BLaER1 treated with 17β-estradiol and CSF1 and Interleukin-3, amounts not matched to agents 10 nM and 100 nM (cell line): ENCODE results near the gene NCMAP.

Experiments used
- H3K27ac ChIP-seq, 11 experiments: shearing (Covaris generic); formaldehyde crosslinking; 2 replicates each; pipeline ENCODE4 v1.8.1; 2022
- H3K27me3 ChIP-seq, 11 experiments: shearing (Covaris generic); formaldehyde crosslinking; 2 replicates each; pipeline ENCODE4 v1.8.1; 2022
- H3K36me3 ChIP-seq, 11 experiments: shearing (Covaris generic); formaldehyde crosslinking; 2 replicates each; pipeline ENCODE4 v1.8.1; 2022
- H3K4me1 ChIP-seq, 10 experiments: shearing (Covaris generic); formaldehyde crosslinking; 2 replicates each; pipeline ENCODE4 v1.8.1; 2022
- H3K4me2 ChIP-seq, 11 experiments: shearing (Covaris generic); formaldehyde crosslinking; 2 replicates each; pipeline ENCODE4 v1.8.1; 2022
- H3K4me3 ChIP-seq, 10 experiments: shearing (Covaris generic); formaldehyde crosslinking; 2 replicates each; pipeline ENCODE4 v1.8.1; 2022
- H3K9ac ChIP-seq, 11 experiments: shearing (Covaris generic); formaldehyde crosslinking; 2 replicates each; pipeline ENCODE4 v1.8.1; 2022
- H3K9me3 ChIP-seq, 11 experiments: shearing (Covaris generic); formaldehyde crosslinking; replicated peaks in 1 of 11; 2 replicates each; pipeline ENCODE4 v1.8.1; 2022
- H4K20me1 ChIP-seq, 11 experiments: shearing (Covaris generic); formaldehyde crosslinking; 2 replicates each; pipeline ENCODE4 v1.8.1; 2022
- Cebpa-rat ChIP-seq, 11 experiments: shearing (Covaris generic); IDR thresholded peaks; 2 replicates each; pipeline ENCODE4 v1.8.1; 2022

The NCMAP gene

DNA sequence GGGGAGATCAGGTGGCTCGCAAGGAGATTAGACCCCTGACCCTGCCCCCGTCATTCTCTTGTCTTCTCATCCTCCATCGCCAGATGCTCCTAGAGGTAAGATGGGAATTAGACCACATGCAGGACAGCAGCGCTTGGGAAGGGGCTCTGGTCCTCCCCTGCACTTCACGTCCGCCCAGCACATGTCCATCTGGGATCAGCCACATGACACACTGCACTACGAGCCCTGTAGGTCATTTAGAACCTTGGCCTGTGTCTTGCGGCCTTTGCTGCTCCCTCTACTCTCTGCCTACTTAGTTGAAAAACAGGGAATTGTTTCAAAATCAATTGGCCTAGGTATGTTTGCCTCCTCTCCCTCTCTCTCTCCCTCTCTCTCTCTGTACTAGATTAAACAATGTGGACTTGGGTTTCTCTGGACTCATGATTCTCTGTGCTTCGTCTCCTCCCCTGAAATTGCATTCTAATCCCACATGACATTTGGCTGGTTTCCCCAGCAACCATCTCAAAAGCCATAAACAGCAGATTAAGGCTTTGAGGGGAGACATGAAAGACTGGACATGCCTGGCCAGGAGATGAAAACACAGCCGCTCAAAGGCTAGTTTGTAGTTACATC, 3.8 kb upstream of the NCMAP start:
- Histone ChIP-seq H3K36me3 (no peaks in the 10 kb centered on the region), H3K9me3 (no peaks in the 10 kb centered on the region), H3K4me3 (no peak overlapping the region), H3K4me2 (no peak overlapping the region), H3K27ac (no peak overlapping the region), H3K27me3 (peaks cover 45 to 63% (median 52%) of the 10 kb centered on the region in 11 experiments), H3K4me1 (peaks cover 14 to 30% (median 22%) of the 10 kb centered on the region in 10 experiments; a peak in 19 of 20 replicates), H4K20me1 (peaks cover 0 to 14% (median 0%) of the 10 kb centered on the region in 11 experiments; a peak in 4 of 22 replicates), H3K9ac (no peak overlapping the region)
- no peak for TF ChIP-seq Cebpa-rat (IDR thresholded peaks at IDR 0.05)

GRCh38 chr1:24553931-24554330, 2.0 kb upstream of the NCMAP start:
- Histone ChIP-seq H3K4me1 (peaks cover 12 to 37% (median 24%) of the 10 kb centered on the region in 10 experiments), H3K9me3 (no peaks in the 10 kb centered on the region), H3K36me3 (no peaks in the 10 kb centered on the region), H3K4me3 (no peak overlapping the region), H3K4me2 (no peak overlapping the region), H3K27me3 (peaks cover 60 to 82% (median 70%) of the 10 kb centered on the region in 11 experiments), H3K27ac (no peak overlapping the region), H3K9ac (no peak overlapping the region), H4K20me1 (peaks cover 0 to 14% (median 0%) of the 10 kb centered on the region in 11 experiments; a peak in 5 of 22 replicates)
- TF ChIP-seq Cebpa-rat (IDR thresholded peaks at IDR 0.05), result no peak

GRCh38 chr1:24554714-24555113, 1.2 kb upstream of the NCMAP start:
- Histone ChIP-seq H3K9ac (no peak overlapping the region), H3K27me3 (peaks cover 60 to 84% (median 70%) of the 10 kb centered on the region in 11 experiments), H3K4me2 (no peak overlapping the region), H3K36me3 (no peaks in the 10 kb centered on the region), H3K4me1 (peaks cover 11 to 40% (median 31%) of the 10 kb centered on the region in 10 experiments), H3K27ac (no peak overlapping the region), H3K4me3 (no peak overlapping the region), H3K9me3 (no peaks in the 10 kb centered on the region), H4K20me1 (peaks cover 0 to 14% (median 0%) of the 10 kb centered on the region in 11 experiments; a peak in 5 of 22 replicates)
- no peak for TF ChIP-seq Cebpa-rat (IDR thresholded peaks at IDR 0.05)

DNA sequence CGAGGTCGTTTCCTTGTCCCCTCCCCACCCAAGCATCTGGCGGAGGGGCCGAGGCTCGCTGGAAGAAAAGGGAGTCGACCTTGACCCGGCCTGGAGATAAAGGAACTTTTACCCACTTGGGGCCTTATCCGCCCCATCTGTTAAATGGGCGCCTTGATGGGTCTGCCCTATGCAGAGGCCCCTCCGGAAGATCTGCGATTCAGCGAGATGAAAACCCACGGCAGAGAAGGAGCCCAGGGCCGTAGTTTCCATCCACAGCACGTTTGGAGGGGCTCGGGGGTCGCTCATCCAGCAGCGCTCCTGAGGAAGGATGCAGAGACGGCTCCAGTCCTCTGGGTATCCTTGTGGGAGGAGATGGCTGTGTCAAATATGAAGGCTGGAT, 518 bp downstream of the NCMAP start:
- Histone ChIP-seq H3K27ac (no peak overlapping the region), H3K4me2 (peak overlapping the region; percentile 59 to 77 (median 67); a peak in 21 of 22 replicates), H3K4me3 (peak overlapping the region in 7 of 10 experiments; percentile 29 to 48 (median 35); a peak in 5 of 20 replicates), H3K9ac (no peak overlapping the region), H3K9me3 (no peaks in the 10 kb centered on the region), H3K27me3 (peaks cover 60 to 79% (median 70%) of the 10 kb centered on the region in 11 experiments), H4K20me1 (peaks cover 0 to 14% (median 0%) of the 10 kb centered on the region in 11 experiments; a peak in 5 of 22 replicates), H3K4me1 (peaks cover 11 to 45% (median 34%) of the 10 kb centered on the region in 10 experiments), H3K36me3 (no peaks in the 10 kb centered on the region)
- no peak for TF ChIP-seq Cebpa-rat (IDR thresholded peaks at IDR 0.05)

DNA sequence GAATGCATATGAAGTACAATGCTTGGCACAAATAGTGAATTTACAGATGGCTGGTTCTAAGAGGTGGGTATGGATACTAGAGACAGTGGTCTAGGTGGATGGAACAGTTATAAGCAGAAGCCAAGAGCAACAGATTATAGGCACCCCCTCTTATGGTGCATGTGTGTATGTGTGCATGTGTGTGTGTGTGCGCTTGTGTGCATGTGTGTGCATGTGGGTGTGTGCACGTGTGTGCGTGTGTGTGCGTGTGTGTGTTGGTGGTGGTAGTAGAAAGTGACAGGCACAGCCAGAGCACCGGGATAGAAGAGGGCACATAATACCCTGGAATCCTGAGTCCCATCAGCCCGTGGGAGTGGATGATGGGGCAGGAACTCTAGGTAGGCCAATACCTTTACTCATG, 1.3 kb downstream of the NCMAP start:
- Histone ChIP-seq H3K27ac (no peak overlapping the region), H3K4me3 (no peak overlapping the region), H4K20me1 (peaks cover 0 to 14% (median 0%) of the 10 kb centered on the region in 11 experiments; a peak in 5 of 22 replicates), H3K9ac (no peak overlapping the region), H3K4me2 (peak overlapping the region in 9 of 11 experiments; percentile 24 to 68 (median 56); a peak in 15 of 22 replicates), H3K27me3 (peaks cover 55 to 71% (median 63%) of the 10 kb centered on the region in 11 experiments), H3K36me3 (no peaks in the 10 kb centered on the region), H3K4me1 (peaks cover 11 to 45% (median 34%) of the 10 kb centered on the region in 10 experiments), H3K9me3 (no peaks in the 10 kb centered on the region)
- no peak for TF ChIP-seq Cebpa-rat (IDR thresholded peaks at IDR 0.05)

DNA sequence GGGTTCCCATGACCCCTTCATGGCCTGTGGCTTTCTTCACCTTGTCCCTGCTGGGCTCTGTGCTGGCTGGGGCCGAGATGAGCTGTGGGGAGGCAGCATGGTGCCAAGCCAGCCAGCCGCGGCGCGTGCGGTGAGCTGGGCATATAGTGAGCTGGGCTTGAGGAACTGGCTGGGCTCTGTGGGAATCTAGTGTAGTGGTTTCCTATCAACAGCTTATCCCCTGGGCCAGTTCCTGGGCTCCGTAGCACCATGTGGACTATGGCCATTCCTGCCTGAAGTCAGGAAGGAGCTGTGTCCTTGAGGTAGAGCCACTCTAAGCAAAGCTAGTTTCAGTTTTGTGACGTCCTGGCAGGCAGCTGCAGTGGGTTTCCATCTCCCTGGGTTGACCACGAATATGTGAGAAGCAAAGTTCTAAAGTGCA, 1.8 kb downstream of the NCMAP start:
- Histone ChIP-seq H3K9ac (no peak overlapping the region), H3K4me3 (no peak overlapping the region), H3K4me2 (peak overlapping the region in 9 of 11 experiments; percentile 24 to 68 (median 56); a peak in 15 of 22 replicates)

DNA sequence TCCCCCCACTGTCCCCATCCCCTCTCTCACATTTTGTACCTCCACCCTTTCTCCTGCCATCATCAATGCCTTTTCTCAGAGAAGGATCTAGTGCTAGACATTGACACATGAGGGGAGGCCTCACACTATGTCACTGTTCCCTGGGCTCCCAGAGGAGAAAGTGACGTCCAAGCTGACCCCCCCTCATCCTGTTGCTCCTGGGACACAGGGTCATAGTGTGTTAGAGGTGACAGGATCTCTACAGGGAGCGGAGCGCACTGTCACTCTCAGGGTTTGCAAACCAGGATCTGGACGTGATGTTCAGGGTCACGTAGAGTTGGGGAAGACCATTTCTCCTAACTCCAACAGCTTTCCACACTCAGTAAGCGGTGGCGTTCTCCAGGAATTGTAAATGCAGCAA, 2.6 kb downstream of the NCMAP start:
- Histone ChIP-seq H3K9me3 (no peaks in the 10 kb centered on the region), H3K9ac (no peak overlapping the region)

More for the DNA sequence above, 1.8 kb downstream of the NCMAP start:
- H4K20me1 ChIP-seq, result peaks cover 0 to 14% (median 0%) of the 10 kb centered on the region in 11 experiments; a peak in 5 of 22 replicates
- H3K4me1 ChIP-seq, result peaks cover 11 to 45% (median 34%) of the 10 kb centered on the region in 10 experiments
- no peak overlapping the region for H3K27ac ChIP-seq
- no peaks in the 10 kb centered on the region for H3K36me3 ChIP-seq
- no peaks in the 10 kb centered on the region for H3K9me3 ChIP-seq
- TF ChIP-seq Cebpa-rat (IDR thresholded peaks at IDR 0.05), result no peak
- peaks cover 52 to 66% (median 59%) of the 10 kb centered on the region in 11 experiments for H3K27me3 ChIP-seq

DNA sequence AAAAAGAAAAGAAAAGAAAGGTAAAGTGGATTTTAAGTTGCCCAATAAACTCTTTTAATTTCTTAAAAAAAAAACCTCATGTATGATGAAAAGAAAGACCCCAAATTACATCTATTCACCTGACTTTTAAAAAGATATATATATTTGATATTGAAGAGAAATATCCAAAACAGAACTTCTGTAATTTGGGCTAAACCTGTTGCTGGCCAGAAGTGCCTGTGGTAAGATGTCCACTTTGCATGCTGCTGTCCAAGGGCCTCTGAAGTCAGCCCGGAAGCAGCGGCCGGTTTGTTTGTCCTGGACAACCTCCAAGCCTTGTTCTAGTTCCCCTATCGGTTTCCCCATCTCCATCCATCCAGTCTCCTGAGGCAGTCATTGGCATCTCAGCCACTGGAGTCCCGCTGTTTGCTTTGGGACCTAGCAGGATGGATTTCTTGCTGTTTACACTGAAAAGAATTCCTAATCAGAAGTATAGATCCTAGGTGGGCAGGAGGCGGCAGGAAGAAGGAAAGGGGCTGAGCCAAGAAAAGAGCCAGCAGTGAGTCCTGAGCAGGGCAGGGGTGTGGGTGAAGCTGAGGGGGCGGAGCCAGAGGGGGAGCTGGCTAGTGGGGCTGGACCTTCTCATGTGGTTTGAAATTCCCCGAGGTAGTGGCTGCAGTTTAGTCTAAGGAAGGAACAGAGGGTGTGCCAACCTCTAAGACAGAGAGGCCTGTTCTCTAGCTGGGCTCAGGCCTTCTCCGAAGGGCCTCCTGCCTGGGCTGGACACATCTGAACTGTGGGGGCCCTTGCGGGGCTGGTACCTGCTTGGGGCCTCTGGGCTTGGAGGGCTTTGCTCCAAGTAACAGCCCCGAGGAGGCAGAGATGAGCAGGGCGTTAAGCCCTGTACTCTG, 3.3 kb downstream of the NCMAP start:
- Histone ChIP-seq H3K9me3 (no peaks in the 10 kb centered on the region), H3K27ac (no peak overlapping the region), H3K4me3 (no peak overlapping the region), H3K36me3 (no peaks in the 10 kb centered on the region), H3K27me3 (peaks cover 42 to 54% (median 47%) of the 10 kb centered on the region in 11 experiments), H3K4me1 (peaks cover 11 to 45% (median 34%) of the 10 kb centered on the region in 10 experiments), H3K4me2 (peak overlapping the region; percentile 15 to 74 (median 58)), H3K9ac (no peak overlapping the region), H4K20me1 (peaks cover 0 to 12% (median 0%) of the 10 kb centered on the region in 11 experiments; a peak in 5 of 22 replicates)
- TF ChIP-seq Cebpa-rat (IDR thresholded peaks at IDR 0.05), result no peak

More for the DNA sequence above, 2.6 kb downstream of the NCMAP start:
- H3K4me2 ChIP-seq, result peak overlapping the region; percentile 15 to 68 (median 56); a peak in 16 of 22 replicates
- peaks cover 11 to 45% (median 34%) of the 10 kb centered on the region in 10 experiments for H3K4me1 ChIP-seq
- TF ChIP-seq Cebpa-rat (IDR thresholded peaks at IDR 0.05), result no peak
- peaks cover 0 to 14% (median 0%) of the 10 kb centered on the region in 11 experiments; a peak in 5 of 22 replicates for H4K20me1 ChIP-seq
- no peak overlapping the region for H3K4me3 ChIP-seq
- H3K27me3 ChIP-seq, result peaks cover 46 to 60% (median 53%) of the 10 kb centered on the region in 11 experiments
- H3K27ac ChIP-seq, result no peak overlapping the region
- H3K36me3 ChIP-seq, result no peaks in the 10 kb centered on the region
